Breast epithelium (tissue), 4 donors: ENCODE results near the gene FTSJ1. TPM values are rescaled to one million over a fixed set of nuclear protein-coding genes. Genes with fewer than 3 reads are reported as not detected.

Experiments
- DNase-seq, 2 donors: peaks; one replicate each; pipeline ENCODE4 v3.0.0-alpha.2; 2019; ENCODE audit warnings: low spot score in 2 of 2
- H3K27ac ChIP-seq, 2 donors: fragments of 200-600 bp; sonication (generic) in 1 of 2; one replicate each; pipeline ENCODE4 v1.5.1; 2016 to 2019; ENCODE audit warnings: mild to moderate bottlenecking in 1 of 2
- H3K27me3 ChIP-seq, 2 donors: fragments of 200-600 bp; sonication (generic) in 1 of 2; one replicate each; pipeline versions ENCODE4 v1.5.1 to v1.6.0; 2017 to 2019; ENCODE audit warnings: control low read depth in 1 of 2, mild to moderate bottlenecking in 1 of 2
- H3K36me3 ChIP-seq: fragments of 200-600 bp; one replicate; pipeline ENCODE4 v1.5.1; 2019
- H3K4me1 ChIP-seq, 2 donors: fragments of 200-600 bp; sonication (generic); one replicate each; pipeline ENCODE4 v1.5.1; 2016 to 2019; ENCODE audit warnings: control low read depth in 1 of 2
- H3K4me3 ChIP-seq, 3 donors: fragments of 200-600 bp; sonication (generic); 1 replicate in 2 of 3; 2 replicates in 1 of 3; pipeline ENCODE4 v1.5.1; 2016 to 2019; ENCODE audit warnings: mild to moderate bottlenecking in 3 of 3, moderate library complexity in 2 of 3
- H3K9me3 ChIP-seq, 2 donors: fragments of 200-600 bp; sonication (generic) in 1 of 2; one replicate each; pipeline ENCODE4 v1.5.1; 2016 to 2019; ENCODE audit warnings: control low read depth in 1 of 2
- POLR2A ChIP-seq: fragments of 450-650 bp; IDR thresholded peaks from one replicate; pipeline ENCODE4 v1.6.1; 2016; ENCODE audit warnings: antibody characterized with exemption, mild to moderate bottlenecking, moderate library complexity
- POLR2AphosphoS5 ChIP-seq, 3 donors: sonication (generic); formaldehyde crosslinking; IDR thresholded peaks; one replicate each; pipeline ENCODE4 v1.6.1; 2017; ENCODE audit warnings: antibody characterized with exemption in 3 of 3
- intact Hi-C: fragments of 100-400 bp; cut with DNase I; formaldehyde crosslinking; loops from one replicate; pipeline ENCODE4 v1.15.1; 2023; ENCODE audit warnings: low total_unique reads
- total RNA-seq, 3 donors: library from RNA; depleted of rRNA; stranded (reverse); fragments of >200 nt; gene quantifications; one replicate each; pipeline ENCODE4 v1.1.0, GENCODE V29; 2016
- TF ChIP-seq, protein P1 (sequence below), 3 donors: fragments of 450-650 bp; IDR thresholded peaks; one replicate each; pipeline ENCODE4 v1.5.1; 2016 to 2017; ENCODE audit warnings: antibody characterized with exemption in 3 of 3, mild to moderate bottlenecking in 3 of 3, moderate library complexity in 3 of 3

Gene FTSJ1
- total RNA-seq, 3 donors from 2014 or later: 31.8 to 55.4 (median 34.8) TPM

DNA sequence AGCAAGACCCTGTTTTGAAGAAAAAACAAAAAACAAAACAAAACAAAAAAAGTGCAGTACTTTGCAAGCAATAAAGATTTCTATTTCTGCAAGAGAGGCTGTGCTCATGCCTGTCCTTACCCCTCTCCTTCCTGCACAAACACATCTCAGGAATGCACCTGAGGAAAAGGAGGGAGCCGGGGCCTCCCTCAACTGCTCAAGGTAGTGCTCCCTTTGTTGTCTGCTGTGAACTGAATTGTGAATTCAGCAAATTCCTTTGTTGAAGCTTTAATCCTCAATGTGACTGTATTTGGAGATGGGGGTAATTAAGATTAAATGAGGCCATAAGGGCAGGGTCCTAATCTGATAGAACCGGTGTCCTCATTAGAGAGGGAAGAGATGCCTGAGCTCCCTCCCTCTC lies 13.9 kb downstream of the FTSJ1 start:
- no peak for TF ChIP-seq POLR2A
- TF ChIP-seq, protein P1, sequence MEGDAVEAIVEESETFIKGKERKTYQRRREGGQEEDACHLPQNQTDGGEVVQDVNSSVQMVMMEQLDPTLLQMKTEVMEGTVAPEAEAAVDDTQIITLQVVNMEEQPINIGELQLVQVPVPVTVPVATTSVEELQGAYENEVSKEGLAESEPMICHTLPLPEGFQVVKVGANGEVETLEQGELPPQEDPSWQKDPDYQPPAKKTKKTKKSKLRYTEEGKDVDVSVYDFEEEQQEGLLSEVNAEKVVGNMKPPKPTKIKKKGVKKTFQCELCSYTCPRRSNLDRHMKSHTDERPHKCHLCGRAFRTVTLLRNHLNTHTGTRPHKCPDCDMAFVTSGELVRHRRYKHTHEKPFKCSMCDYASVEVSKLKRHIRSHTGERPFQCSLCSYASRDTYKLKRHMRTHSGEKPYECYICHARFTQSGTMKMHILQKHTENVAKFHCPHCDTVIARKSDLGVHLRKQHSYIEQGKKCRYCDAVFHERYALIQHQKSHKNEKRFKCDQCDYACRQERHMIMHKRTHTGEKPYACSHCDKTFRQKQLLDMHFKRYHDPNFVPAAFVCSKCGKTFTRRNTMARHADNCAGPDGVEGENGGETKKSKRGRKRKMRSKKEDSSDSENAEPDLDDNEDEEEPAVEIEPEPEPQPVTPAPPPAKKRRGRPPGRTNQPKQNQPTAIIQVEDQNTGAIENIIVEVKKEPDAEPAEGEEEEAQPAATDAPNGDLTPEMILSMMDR (IDR thresholded peaks at IDR 0.05): no peak
- TF ChIP-seq POLR2AphosphoS5 (IDR thresholded peaks at IDR 0.05): no peak
- H3K4me1 ChIP-seq: no peaks in the 10 kb centered on the region
- intact Hi-C loops: no loop called here

GRCh38 chrX:48490661-48491060 lies 14.7 kb downstream of the FTSJ1 start:
- TF ChIP-seq POLR2A (no peak), POLR2AphosphoS5 (IDR thresholded peaks at IDR 0.05) (no peak)
- TF ChIP-seq, protein P1 (IDR thresholded peaks at IDR 0.05): no peak
- no peak overlapping the region for H3K27ac ChIP-seq
- intact Hi-C loops: no loop called here

More for the DNA sequence above, 13.9 kb downstream of the FTSJ1 start:
- no peak overlapping the region for H3K27ac ChIP-seq
- peaks cover 0 to 11% of the 10 kb centered on the region in 2 donors for H3K9me3 ChIP-seq
- no peaks in the 10 kb centered on the region for H3K36me3 ChIP-seq
- peaks cover 0 to 24% of the 10 kb centered on the region in 2 donors for H3K27me3 ChIP-seq
- no peak overlapping the region for H3K4me3 ChIP-seq
- no peak for DNase-seq

GRCh38 chrX:48491809-48492208 lies 15.8 kb downstream of the FTSJ1 start:
- TF ChIP-seq, protein P1 (IDR thresholded peaks at IDR 0.05): no peak
- TF ChIP-seq POLR2A (no peak), POLR2AphosphoS5 (IDR thresholded peaks at IDR 0.05) (no peak)
- Histone ChIP-seq H3K4me1 (no peaks in the 10 kb centered on the region), H3K36me3 (no peaks in the 10 kb centered on the region), H3K4me3 (no peak overlapping the region), H3K27ac (no peak overlapping the region), H3K9me3 (peaks cover 0 to 11% of the 10 kb centered on the region in 2 donors), H3K27me3 (peaks cover 0 to 32% of the 10 kb centered on the region in 2 donors)
- intact Hi-C loops: no loop called here
- no peak for DNase-seq

More at GRCh38 chrX:48490661-48491060, 14.7 kb downstream of the FTSJ1 start:
- Histone ChIP-seq H3K9me3 (peaks cover 0 to 11% of the 10 kb centered on the region in 2 donors), H3K4me1 (no peaks in the 10 kb centered on the region), H3K4me3 (no peak overlapping the region), H3K27me3 (peaks cover 0 to 25% of the 10 kb centered on the region in 2 donors), H3K36me3 (no peaks in the 10 kb centered on the region)
- no peak for DNase-seq

DNA sequence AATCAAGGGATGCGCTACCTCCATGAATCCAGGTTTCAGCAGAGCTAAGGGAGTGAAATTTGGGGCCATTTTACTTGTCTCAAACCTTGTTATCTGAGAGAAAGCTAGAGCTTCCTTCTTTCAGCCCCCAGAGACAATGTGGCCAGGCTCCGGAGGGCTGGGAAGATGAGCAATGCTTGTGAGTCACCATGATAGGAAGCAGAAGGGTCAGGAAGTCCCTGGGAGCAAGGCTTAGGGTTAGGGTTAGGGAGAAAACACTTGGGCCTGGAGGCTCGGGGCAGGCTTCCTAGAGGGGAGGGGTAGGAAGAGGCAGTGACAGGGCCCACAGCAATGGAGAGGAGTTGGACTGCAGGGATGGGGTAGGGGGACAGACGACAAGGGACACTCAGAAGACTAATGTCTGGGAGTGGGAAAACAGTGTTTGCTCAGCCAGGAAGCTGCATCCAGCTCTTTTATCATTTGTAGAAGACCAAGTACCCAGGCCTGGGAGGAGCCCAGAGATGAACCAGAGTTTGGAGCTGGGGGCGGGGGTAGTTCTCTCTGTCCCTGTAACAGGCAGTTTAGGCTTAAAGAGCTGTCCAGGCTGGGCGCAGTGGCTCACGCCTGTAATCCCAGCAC lies 16.4 kb downstream of the FTSJ1 start:
- no peaks in the 10 kb centered on the region for H3K4me1 ChIP-seq
- no peak overlapping the region for H3K27ac ChIP-seq
- no peaks in the 10 kb centered on the region for H3K36me3 ChIP-seq
- H3K9me3 ChIP-seq: peaks cover 0 to 11% of the 10 kb centered on the region in 2 donors
- no peak for DNase-seq
- H3K4me3 ChIP-seq: no peak overlapping the region
- TF ChIP-seq POLR2A (no peak), POLR2AphosphoS5 (IDR thresholded peaks at IDR 0.05) (no peak)
- TF ChIP-seq, protein P1 (IDR thresholded peaks at IDR 0.05): no peak
- intact Hi-C loops: no loop called here
- H3K27me3 ChIP-seq: peaks cover 0 to 30% of the 10 kb centered on the region in 2 donors

DNA sequence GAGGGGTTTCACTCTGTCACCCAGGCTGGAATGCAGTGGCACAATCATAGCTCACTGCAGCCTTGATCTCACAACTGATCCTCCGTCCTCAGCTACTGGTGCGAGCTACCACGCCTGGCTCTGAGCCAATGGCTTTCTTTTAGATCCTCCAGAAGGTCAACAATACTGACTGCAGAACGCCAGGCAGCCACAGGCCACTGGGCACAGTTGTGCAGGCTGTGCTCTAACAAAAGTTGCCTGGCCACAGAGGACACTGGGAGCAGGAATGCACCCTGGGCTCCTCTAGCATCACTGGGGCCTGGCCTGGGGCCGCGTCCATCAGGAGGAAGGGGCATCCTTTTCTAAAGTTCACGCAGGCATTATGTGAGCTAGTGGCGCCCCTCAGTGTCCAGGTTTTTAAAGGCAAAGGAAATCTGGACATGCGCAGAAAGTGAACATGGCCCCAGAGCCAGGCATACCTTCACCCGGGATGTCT lies 17.9 kb downstream of the FTSJ1 start:
- TF ChIP-seq, protein P1 (IDR thresholded peaks at IDR 0.05): peak in 1 of 3 donors; percentile 19
- TF ChIP-seq POLR2AphosphoS5 (IDR thresholded peaks at IDR 0.05) (no peak), POLR2A (no peak)
- H3K27me3 ChIP-seq: peaks cover 0 to 33% of the 10 kb centered on the region in 2 donors
- DNase-seq: no peak
- no peak overlapping the region for H3K27ac ChIP-seq
- intact Hi-C loops: no loop called here
- H3K9me3 ChIP-seq: peaks cover 0 to 11% of the 10 kb centered on the region in 2 donors
- H3K4me3 ChIP-seq: no peak overlapping the region
- no peaks in the 10 kb centered on the region for H3K36me3 ChIP-seq
- H3K4me1 ChIP-seq: no peaks in the 10 kb centered on the region
